22Rv1 (cell line): ENCODE results near the gene GPR108.

Experiments used
- CTCF ChIP-seq: fragments of 450-650 bp; IDR thresholded peaks from 2 replicates; pipeline ENCODE4 v1.5.1; 2017; ENCODE audit warnings: mild to moderate bottlenecking
- ZFX ChIP-seq: fragments of 450-650 bp; IDR thresholded peaks from 2 replicates; pipeline ENCODE4 v1.6.1; 2017; ENCODE audit warnings: antibody characterized with exemption, borderline replicate concordance

GRCh38 chr19:6743714-6744380, 6.5 kb upstream of the GPR108 start:
- TF ChIP-seq CTCF (no peak), ZFX (no peak)
